Measurements from ENCODE around the gene SORCS2. TPM values are rescaled to one million over a fixed set of nuclear protein-coding genes. Genes with fewer than 3 reads are reported as not detected.
A peak's percentile ranks its signal among the peaks of the same experiment; 100 is the strongest.

The SORCS2 gene
- total and polyA plus RNA-seq, 2 of the 13 experiments (the other 11 are each of a cell fraction or from before 2014, with no cell fraction given): 0.82 to 1.0 TPM

DNA sequence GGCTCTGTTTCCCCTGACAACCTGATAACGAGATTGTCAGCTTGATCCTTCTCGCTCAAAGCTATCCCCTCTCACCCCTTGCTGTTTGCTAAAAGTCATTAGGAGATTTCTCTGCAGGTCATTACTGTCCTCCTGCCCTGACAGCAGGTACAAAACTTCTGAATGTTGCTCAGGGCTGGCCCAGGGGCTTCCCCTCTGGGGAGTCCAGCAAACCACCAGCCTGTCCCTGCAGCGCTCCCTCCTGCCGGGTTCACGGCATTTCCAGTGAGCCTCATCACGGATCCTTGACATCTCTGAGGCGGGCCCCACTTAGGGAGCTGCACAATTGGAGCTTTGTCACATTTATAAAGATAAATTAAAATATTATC is 5.2 kb upstream of the SORCS2 start:
- no peaks in the 10 kb centered on the region for H3K79me2 ChIP-seq (ENCODE audit: insufficient read depth, low read length)
- H3K27me3 ChIP-seq (ENCODE audit: control insufficient read depth in 1 of 2, insufficient read depth in 2 of 2, low read length in 2 of 2): peaks cover 8 to 53% of the 10 kb centered on the region in 2 experiments
- in situ Hi-C loops (cut with HindIII; ENCODE audit: extremely low pct_ligation_motif_present, low pct_unique_long_range_greater_than_20kb) (no loop called here), intact Hi-C loops (cut with micrococcal nuclease; ENCODE audit: unreplicated experiment) (loop anchor here (5.0 kb wide), 2 partner anchors 35 to 85 kb away; no protein-coding TSS in a partner anchor)
- FAIRE-seq (no peak), DNase-seq (ENCODE audit: low spot score) (no peak), ATAC-seq (no peak)
- no TSS peak for BruUV-seq (replicated peaks)
- H3K4me1 ChIP-seq (ENCODE audit: insufficient read depth, low read length): no peaks in the 10 kb centered on the region
- no peaks in the 10 kb centered on the region for H3K36me3 ChIP-seq (replicated peaks in 1 of 2; ENCODE audit: control insufficient read depth in 1 of 2, insufficient read depth in 2 of 2, low read length in 2 of 2)
- ChIA-PET CTCF (ENCODE audit: low intra/inter-chr PET ratio, low total read pairs) (interaction anchor here (2.4 kb wide), 1 partner anchor 85 kb away, joined by 7 read pairs; no protein-coding TSS in a partner anchor), POLR2A (no interaction called here)
- H3K4me2 ChIP-seq (ENCODE audit: low read depth, low read length): no peak overlapping the region
- TF ChIP-seq ZNF672 (CRISPR knock-in tag; IDR thresholded peaks at IDR 0.05) (no peak), STAG1 (CRISPR knock-in tag; IDR thresholded peaks at IDR 0.05) (peak; percentile 21)
- TF ChIP-seq, protein P1, sequence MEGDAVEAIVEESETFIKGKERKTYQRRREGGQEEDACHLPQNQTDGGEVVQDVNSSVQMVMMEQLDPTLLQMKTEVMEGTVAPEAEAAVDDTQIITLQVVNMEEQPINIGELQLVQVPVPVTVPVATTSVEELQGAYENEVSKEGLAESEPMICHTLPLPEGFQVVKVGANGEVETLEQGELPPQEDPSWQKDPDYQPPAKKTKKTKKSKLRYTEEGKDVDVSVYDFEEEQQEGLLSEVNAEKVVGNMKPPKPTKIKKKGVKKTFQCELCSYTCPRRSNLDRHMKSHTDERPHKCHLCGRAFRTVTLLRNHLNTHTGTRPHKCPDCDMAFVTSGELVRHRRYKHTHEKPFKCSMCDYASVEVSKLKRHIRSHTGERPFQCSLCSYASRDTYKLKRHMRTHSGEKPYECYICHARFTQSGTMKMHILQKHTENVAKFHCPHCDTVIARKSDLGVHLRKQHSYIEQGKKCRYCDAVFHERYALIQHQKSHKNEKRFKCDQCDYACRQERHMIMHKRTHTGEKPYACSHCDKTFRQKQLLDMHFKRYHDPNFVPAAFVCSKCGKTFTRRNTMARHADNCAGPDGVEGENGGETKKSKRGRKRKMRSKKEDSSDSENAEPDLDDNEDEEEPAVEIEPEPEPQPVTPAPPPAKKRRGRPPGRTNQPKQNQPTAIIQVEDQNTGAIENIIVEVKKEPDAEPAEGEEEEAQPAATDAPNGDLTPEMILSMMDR (CRISPR knock-in tag; IDR thresholded peaks at IDR 0.05): peak; percentile 43
- H3K4me3 ChIP-seq (replicated peaks in 1 of 3; ENCODE audit: insufficient read depth in 1 of 3, low read depth in 2 of 3, low read length in 3 of 3): no peak overlapping the region
- H4K20me1 ChIP-seq (ENCODE audit: insufficient read depth, low read length): no peaks in the 10 kb centered on the region
- no peak overlapping the region for H3K9ac ChIP-seq (ENCODE audit: insufficient read depth, low read depth, low read length)
- no peak overlapping the region for H3K27ac ChIP-seq (ENCODE audit: extremely low read length, insufficient read depth, low read length)
- WGBS (ENCODE audit: low lambda C conversion rate): 9% methylated on average over 7 of the region's 7 CpGs
- H3K9me3 ChIP-seq (ENCODE audit: low read length): no peaks in the 10 kb centered on the region
- no peak overlapping the region for H2AFZ ChIP-seq (ENCODE audit: low read length)

DNA sequence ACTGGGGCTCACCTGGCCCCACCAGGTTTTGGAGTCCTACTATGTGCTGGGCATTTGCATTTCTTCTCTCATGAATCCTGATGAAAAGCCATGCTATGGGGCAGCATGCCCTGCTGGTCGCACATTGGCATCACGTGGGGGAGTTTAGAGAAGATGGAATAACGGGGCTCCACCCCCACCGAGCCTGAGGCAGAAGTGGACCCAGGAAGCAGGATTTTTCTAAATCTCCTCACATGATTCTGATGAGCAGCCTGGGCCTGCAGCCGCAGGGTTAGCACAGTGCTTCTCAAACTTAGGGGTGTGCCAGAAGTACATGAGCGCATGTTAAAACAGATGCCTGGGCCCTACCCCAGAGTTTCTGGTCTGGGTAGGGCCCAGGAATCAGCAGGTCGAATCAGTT is 4.6 kb upstream of the SORCS2 start:
- Histone ChIP-seq H2AFZ (ENCODE audit: low read length) (no peak overlapping the region), H3K4me2 (ENCODE audit: low read depth, low read length) (no peak overlapping the region), H3K4me1 (ENCODE audit: insufficient read depth, low read length) (no peaks in the 10 kb centered on the region), H3K79me2 (ENCODE audit: insufficient read depth, low read length) (no peaks in the 10 kb centered on the region), H3K36me3 (replicated peaks in 1 of 2; ENCODE audit: control insufficient read depth in 1 of 2, insufficient read depth in 2 of 2, low read length in 2 of 2) (no peaks in the 10 kb centered on the region), H3K4me3 (replicated peaks in 1 of 3; ENCODE audit: insufficient read depth in 1 of 3, low read depth in 2 of 3, low read length in 3 of 3) (no peak overlapping the region), H3K27me3 (ENCODE audit: control insufficient read depth in 1 of 2, insufficient read depth in 2 of 2, low read length in 2 of 2) (peaks cover 8 to 53% of the 10 kb centered on the region in 2 experiments), H3K27ac (ENCODE audit: extremely low read length, insufficient read depth, low read length) (no peak overlapping the region), H4K20me1 (ENCODE audit: insufficient read depth, low read length) (no peaks in the 10 kb centered on the region), H3K9me3 (ENCODE audit: low read length) (no peaks in the 10 kb centered on the region), H3K9ac (ENCODE audit: insufficient read depth, low read depth, low read length) (no peak overlapping the region)
- ChIA-PET CTCF (ENCODE audit: low intra/inter-chr PET ratio, low total read pairs) (interaction anchor here (2.4 kb wide), 1 partner anchor 85 kb away, joined by 7 read pairs; no protein-coding TSS in a partner anchor), POLR2A (no interaction called here)
- FAIRE-seq (no peak), ATAC-seq (no peak), DNase-seq (ENCODE audit: low spot score) (no peak)
- 7% methylated on average over 4 of the region's 7 CpGs for WGBS (ENCODE audit: low lambda C conversion rate)
- BruUV-seq (replicated peaks): no TSS peak
- intact Hi-C loops (cut with micrococcal nuclease; ENCODE audit: unreplicated experiment) (loop anchor here (5.0 kb wide), 2 partner anchors 35 to 85 kb away; no protein-coding TSS in a partner anchor), in situ Hi-C loops (cut with HindIII; ENCODE audit: extremely low pct_ligation_motif_present, low pct_unique_long_range_greater_than_20kb) (no loop called here)
- no peak for TF ChIP-seq ZNF24 (IDR thresholded peaks at IDR 0.05)
- no peak for TF ChIP-seq NFE2 (CRISPR knock-in tag; IDR thresholded peaks at IDR 0.05)
- TF ChIP-seq SMYD3 (CRISPR knock-in tag; IDR thresholded peaks at IDR 0.05): no peak
- TF ChIP-seq MED8 (CRISPR knock-in tag; IDR thresholded peaks at IDR 0.05; ENCODE audit: insufficient replicate concordance): no peak
- no peak for TF ChIP-seq PAF1 (CRISPR knock-in tag; IDR thresholded peaks at IDR 0.05)
- TF ChIP-seq, protein P2, sequence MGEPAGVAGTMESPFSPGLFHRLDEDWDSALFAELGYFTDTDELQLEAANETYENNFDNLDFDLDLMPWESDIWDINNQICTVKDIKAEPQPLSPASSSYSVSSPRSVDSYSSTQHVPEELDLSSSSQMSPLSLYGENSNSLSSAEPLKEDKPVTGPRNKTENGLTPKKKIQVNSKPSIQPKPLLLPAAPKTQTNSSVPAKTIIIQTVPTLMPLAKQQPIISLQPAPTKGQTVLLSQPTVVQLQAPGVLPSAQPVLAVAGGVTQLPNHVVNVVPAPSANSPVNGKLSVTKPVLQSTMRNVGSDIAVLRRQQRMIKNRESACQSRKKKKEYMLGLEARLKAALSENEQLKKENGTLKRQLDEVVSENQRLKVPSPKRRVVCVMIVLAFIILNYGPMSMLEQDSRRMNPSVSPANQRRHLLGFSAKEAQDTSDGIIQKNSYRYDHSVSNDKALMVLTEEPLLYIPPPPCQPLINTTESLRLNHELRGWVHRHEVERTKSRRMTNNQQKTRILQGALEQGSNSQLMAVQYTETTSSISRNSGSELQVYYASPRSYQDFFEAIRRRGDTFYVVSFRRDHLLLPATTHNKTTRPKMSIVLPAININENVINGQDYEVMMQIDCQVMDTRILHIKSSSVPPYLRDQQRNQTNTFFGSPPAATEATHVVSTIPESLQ (CRISPR knock-in tag; conservative IDR thresholded peaks at IDR 0.05): no peak
- TF ChIP-seq ZNF703 (CRISPR knock-in tag; IDR thresholded peaks at IDR 0.05; ENCODE audit: borderline replicate concordance): no peak
- no peak for TF ChIP-seq RAD21 (CRISPR knock-in tag; IDR thresholded peaks at IDR 0.05)
- TF ChIP-seq ZNF468 (CRISPR knock-in tag; IDR thresholded peaks at IDR 0.05): no peak
- no peak for TF ChIP-seq ZNF546 (CRISPR knock-in tag; conservative IDR thresholded peaks at IDR 0.05)
- TF ChIP-seq, protein P3, sequence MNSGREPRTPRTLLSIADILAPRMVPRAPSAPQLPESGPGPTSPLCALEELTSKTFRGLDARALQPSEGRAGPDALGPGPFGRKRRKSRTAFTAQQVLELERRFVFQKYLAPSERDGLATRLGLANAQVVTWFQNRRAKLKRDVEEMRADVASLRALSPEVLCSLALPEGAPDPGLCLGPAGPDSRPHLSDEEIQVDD (CRISPR knock-in tag; IDR thresholded peaks at IDR 0.05; ENCODE audit: borderline replicate concordance): no peak
